Panc1 (cell line): Measurements from ENCODE around the gene KIFC3.

Source experiments
- CTCF ChIP-seq: fragments of 450-650 bp; IDR thresholded peaks from 2 replicates; pipeline ENCODE4 v1.5.1; 2017; ENCODE audit warnings: mild to moderate bottlenecking
- POLR2AphosphoS5 ChIP-seq: IDR thresholded peaks from 2 replicates; pipeline ENCODE4 v1.6.1; 2012; ENCODE audit warnings: mild to moderate bottlenecking, low read depth, low read length, moderate library complexity
- REST ChIP-seq, 2 experiments: IDR thresholded peaks; 2 replicates each; pipeline ENCODE4 v1.6.1; 2011 to 2012; ENCODE audit warnings: low read depth in 2 of 2, control low read depth in 1 of 2, low read length in 1 of 2, mild to moderate bottlenecking in 1 of 2, moderate library complexity in 1 of 2; ENCODE audit not compliant: insufficient read depth in 1 of 2
- SIN3A ChIP-seq: IDR thresholded peaks from 2 replicates; pipeline ENCODE4 v1.6.1; 2012; ENCODE audit warnings: low read depth, mild to moderate bottlenecking, low read length, moderate library complexity, borderline replicate concordance; ENCODE audit not compliant: insufficient read depth

DNA sequence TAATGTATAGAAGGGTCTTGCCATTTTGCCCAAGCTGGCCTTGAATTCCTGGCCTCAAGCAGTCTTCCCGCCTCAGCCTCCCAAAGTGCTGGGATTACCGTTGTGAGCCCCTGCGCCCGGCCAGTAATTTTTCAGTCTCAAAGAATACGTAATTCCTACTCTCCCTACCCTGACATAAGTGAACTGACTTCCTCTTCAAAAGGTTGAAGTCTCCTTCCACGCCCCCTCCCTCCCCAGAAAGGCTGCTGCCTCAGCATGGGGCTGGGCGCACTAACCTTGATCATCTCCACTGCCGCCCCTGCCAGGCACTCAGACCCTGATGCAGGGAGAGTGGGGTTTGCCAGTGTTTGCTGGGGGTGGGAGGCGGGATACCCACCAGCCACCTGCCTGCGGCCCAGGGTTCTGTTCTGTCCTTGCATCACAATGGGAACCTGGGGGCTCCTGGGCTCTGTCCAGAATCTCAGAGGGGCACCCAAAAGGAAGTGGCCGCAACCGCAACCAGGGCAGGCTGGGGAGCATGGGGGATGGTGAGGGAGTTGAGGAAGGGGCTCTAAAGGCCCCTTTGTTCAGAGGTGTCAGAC is 27.5 kb downstream of the KIFC3 start:
- no peak for TF ChIP-seq CTCF
- TF ChIP-seq SIN3A: no peak
- no peak for TF ChIP-seq POLR2AphosphoS5
- no peak for TF ChIP-seq REST (IDR thresholded peaks at IDR 0.05; ENCODE audit: insufficient read depth in 1 of 2, low read depth in 2 of 2, low read length in 1 of 2)
